Superior temporal gyrus (tissue), 1 donor: ENCODE results near the gene DIPK1C.
"Not testable (repeated sequence)": the region's sequence is repeated elsewhere in the genome, so short reads cannot be mapped to it uniquely, and the experiment has no call there.

ENCODE experiments used
- DNase-seq: peaks from one replicate; pipeline ENCODE4 v3.0.0-alpha.2; 2016; ENCODE audit errors: extremely low spot score

Gene DIPK1C

GRCh38 chr18:74457043-74457724 lies at the start of gene DIPK1C:
Gene DIPK1C, minus strand, starts transcription at chr18:74457308. Its CDS starts 49 bp downstream, at chr18:74457259.
- DNase-seq: peak; percentile 51

- DNase-seq: no peak
These were observed 49.5 kb upstream of the DIPK1C start for GRCh38 chr18:74506448-74507084.

GRCh38 chr18:74505776-74506175 lies 48.7 kb upstream of the DIPK1C start:
- DNase-seq: no peak

GRCh38 chr18:74503137-74503536 lies 46.0 kb upstream of the DIPK1C start:
- DNase-seq: no peak

- no peak for DNase-seq
These were observed 44.3 kb upstream of the DIPK1C start for GRCh38 chr18:74501386-74501785.

GRCh38 chr18:74500774-74501173 lies 43.7 kb upstream of the DIPK1C start:
- not testable (repeated sequence) for DNase-seq

GRCh38 chr18:74500372-74500771 lies 43.3 kb upstream of the DIPK1C start:
- no peak for DNase-seq

- DNase-seq: peak; percentile 78
These were observed 42.5 kb upstream of the DIPK1C start for GRCh38 chr18:74499633-74500032.

GRCh38 chr18:74498712-74499627 lies 41.9 kb upstream of the DIPK1C start:
- DNase-seq: peak; percentile 74

- no peak for DNase-seq
These were observed 40.7 kb upstream of the DIPK1C start for GRCh38 chr18:74497778-74498177.

GRCh38 chr18:74497324-74497676 lies 40.2 kb upstream of the DIPK1C start:
- DNase-seq: no peak

- no peak for DNase-seq
These were observed 39.6 kb upstream of the DIPK1C start for GRCh38 chr18:74496508-74497323.

- DNase-seq: peak; percentile 99
These were observed 38.7 kb upstream of the DIPK1C start, which contains the start of gene CNDP2 for GRCh38 chr18:74495581-74496507. Gene CNDP2, plus strand, starts transcription at chr18:74496363. Its CDS starts 3,611 bp downstream, at chr18:74499974.

GRCh38 chr18:74494514-74494913 lies 37.4 kb upstream of the DIPK1C start:
- no peak for DNase-seq

- DNase-seq: peak; percentile 73
These were observed 36.6 kb upstream of the DIPK1C start for GRCh38 chr18:74493689-74494088.

GRCh38 chr18:74492259-74492658 lies 35.2 kb upstream of the DIPK1C start:
- DNase-seq: no peak

- no peak for DNase-seq
These were observed 32.6 kb upstream of the DIPK1C start for GRCh38 chr18:74489676-74490075.

GRCh38 chr18:74488864-74489263 lies 31.8 kb upstream of the DIPK1C start:
- no peak for DNase-seq

- no peak for DNase-seq
These were observed 31.2 kb upstream of the DIPK1C start for GRCh38 chr18:74488354-74488753.

GRCh38 chr18:74486119-74486849 lies 29.2 kb upstream of the DIPK1C start:
- no peak for DNase-seq
